GM18517 (cell line): ENCODE results near the gene SMCHD1.
"Not testable (repeated sequence)": the region's sequence is repeated elsewhere in the genome, so short reads cannot be mapped to it uniquely, and the experiment has no call there.

Experiments
- ATAC-seq: cut with Tn5 transposase; IDR thresholded peaks from one replicate; pipeline ENCODE4 v1.9.1; 2021; ENCODE audit warnings: mild to moderate bottlenecking, moderate library complexity; ENCODE audit not compliant: unreplicated experiment

Gene SMCHD1

DNA sequence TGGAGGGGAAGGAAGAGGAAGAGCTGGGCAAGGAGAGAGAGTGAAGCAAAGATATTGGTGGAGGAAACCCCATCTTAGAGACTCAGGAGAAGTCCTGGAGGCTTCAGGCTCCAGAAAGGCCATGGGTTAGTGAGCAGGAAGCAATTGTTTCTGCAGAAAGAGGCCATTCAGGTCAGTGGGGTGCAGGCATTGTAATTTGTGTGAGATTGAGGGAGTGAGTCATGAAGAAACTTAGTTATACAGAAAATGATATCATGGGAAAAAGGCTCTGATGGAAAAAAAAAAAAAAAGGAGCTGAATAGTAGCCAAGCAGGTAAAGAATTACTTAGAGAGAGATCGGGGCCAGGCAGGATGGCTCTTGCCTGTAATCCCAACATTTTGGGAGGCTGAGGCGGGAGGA is 195.3 kb downstream of the SMCHD1 start:
- ATAC-seq: no peak

DNA sequence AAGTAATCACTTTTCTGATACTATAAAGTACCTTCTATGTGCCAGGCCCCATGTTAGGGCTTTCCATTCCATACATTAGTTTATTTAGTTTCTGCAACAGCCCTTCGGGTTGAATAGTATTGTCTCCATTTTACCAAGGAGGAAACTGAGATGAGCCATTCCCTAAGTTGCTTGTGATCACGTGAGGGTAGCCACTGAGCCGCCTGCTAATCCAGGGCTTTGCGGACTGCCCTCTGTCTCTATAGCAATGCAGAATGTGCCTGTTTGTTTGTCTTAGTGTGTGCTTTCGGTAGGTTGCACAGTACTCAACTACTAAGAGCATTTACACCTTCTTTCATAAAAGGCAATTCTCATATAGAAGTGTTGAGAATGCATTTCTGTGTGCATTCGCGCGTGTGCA is 196.2 kb downstream of the SMCHD1 start:
- ATAC-seq: no peak

DNA sequence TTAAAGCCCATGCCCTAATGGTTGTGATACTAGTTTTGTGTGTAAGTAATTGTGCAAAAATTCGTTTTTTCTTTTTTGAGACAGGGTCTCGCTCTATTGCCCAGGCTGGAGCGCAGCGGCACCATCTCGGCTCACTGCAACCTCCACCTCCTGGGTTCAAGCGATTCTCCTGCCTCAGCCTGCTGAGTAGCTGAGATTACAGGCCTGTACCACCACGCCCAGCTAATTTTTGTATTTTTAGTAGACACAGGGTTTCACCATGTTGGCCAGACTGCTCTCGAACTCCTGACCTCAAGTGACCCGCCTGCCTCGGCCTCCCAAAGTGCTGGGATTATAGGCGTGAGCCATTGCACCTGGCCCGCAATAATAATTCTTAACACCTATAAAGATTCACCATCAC is 196.9 kb downstream of the SMCHD1 start:
- ATAC-seq: not testable (repeated sequence)

DNA sequence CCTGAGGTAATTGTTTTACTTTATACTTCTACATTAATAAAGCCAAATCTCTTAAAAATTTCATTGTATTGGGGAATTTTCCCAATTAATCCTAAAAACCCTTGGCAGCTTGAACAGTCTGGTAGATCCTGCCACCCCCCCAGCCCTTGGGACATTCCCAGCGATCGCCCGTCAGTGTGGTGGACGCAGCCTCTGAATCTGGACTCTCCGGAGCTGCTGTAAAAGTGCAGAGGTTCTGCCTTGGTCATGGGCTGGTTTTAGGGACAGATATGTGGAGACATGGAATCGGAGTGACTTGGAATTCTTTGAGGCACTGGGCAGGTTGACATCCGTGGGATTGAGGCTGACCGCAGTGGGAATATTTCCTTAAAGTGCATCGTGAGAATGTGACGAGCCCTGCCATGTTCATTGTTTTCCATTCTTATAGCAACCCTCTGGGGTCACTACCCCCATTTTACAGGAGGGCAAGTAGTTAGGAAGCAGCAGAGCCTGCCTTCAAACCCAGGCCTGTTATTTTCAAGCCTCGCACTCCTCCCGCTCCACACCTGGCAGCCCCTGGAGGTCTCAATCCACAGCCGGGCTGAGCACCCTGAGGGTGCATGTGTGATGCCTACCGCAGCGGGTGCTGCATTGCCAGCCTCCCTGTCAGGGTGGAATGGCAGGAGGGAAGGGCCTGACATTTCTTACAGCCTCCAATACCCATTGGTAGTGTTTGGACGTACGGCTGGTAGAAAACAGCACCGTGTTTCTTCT is 197.8 kb downstream of the SMCHD1 start:
- ATAC-seq: no peak

DNA sequence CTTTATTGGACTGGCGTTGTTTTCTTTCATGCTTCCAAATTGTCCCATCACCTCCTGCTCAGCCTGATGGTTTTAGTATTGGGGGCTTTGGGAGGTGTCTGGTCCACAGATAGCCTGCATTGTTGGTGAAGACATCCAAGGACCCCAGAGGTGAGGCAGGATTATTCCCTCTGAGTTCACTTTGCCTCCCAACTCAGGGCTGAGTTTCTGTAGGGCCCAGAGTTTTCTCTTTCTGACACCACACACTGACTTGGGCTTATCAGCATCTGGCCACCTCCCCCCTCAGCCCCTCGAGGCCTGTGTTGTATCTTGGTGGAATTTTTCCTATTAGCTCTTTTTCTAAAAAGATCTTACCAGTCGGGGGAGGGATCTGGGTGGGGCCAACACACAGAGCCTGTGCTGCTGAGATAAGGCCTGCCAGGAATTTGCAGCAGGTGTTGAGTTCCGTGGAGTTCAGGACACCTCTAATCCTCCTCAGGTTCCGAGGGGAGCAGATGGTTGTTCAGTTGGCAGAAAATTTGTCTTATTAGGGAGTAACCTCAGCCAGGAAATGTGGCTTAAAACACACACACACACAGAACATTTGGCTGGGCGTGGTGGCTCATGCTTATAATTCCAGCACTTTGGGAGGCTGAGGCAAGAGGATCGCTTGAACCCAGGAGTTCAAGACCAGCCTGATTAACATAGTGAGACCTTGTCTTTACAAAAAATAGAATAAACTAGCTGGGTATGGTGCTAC is 198.6 kb downstream of the SMCHD1 start:
- ATAC-seq: no peak
